Stimulated activated CD8-positive, alpha-beta memory T cell treated with anti-CD3 and anti-CD28 coated beads, Interleukin-4, amount 100 ng/mL, for 1 hour (primary cell): Measurements from ENCODE around the gene TMPRSS4.

Experiments used
- DNase-seq, 2 donors: peaks; one replicate each; pipeline ENCODE4 v3.0.0-alpha.2; 2020; ENCODE audit warnings: low read depth in 2 of 2, low spot score in 1 of 2

The TMPRSS4 gene

GRCh38 chr11:118104491-118104890 is 27.6 kb downstream of the TMPRSS4 start:
- no peak for DNase-seq

GRCh38 chr11:118105657-118106305 is 28.9 kb downstream of the TMPRSS4 start:
- no peak for DNase-seq

GRCh38 chr11:118106789-118107335 is 30.0 kb downstream of the TMPRSS4 start:
- no peak for DNase-seq

GRCh38 chr11:118108513-118108912 is 31.6 kb downstream of the TMPRSS4 start:
- no peak for DNase-seq

- DNase-seq: no peak
Observed at GRCh38 chr11:118109231-118109630, 32.4 kb downstream of the TMPRSS4 start.

- no peak for DNase-seq
Observed at GRCh38 chr11:118111019-118111743, 34.3 kb downstream of the TMPRSS4 start.

GRCh38 chr11:118111744-118112035 is 34.8 kb downstream of the TMPRSS4 start:
- DNase-seq: no peak

GRCh38 chr11:118112711-118113430 is 36.0 kb downstream of the TMPRSS4 start:
- DNase-seq: no peak

GRCh38 chr11:118114266-118114665 is 37.4 kb downstream of the TMPRSS4 start:
- no peak for DNase-seq

GRCh38 chr11:118115048-118115447 is 38.2 kb downstream of the TMPRSS4 start:
- DNase-seq: no peak

- DNase-seq: no peak
Observed at GRCh38 chr11:118117790-118118601, 41.1 kb downstream of the TMPRSS4 start.

GRCh38 chr11:118120793-118121192 is 43.9 kb downstream of the TMPRSS4 start:
- DNase-seq: no peak

GRCh38 chr11:118124929-118125535 is 48.2 kb downstream of the TMPRSS4 start:
- DNase-seq: no peak

GRCh38 chr11:118126082-118126838 is 49.4 kb downstream of the TMPRSS4 start:
- no peak for DNase-seq

GRCh38 chr11:118128310-118128709 is 51.4 kb downstream of the TMPRSS4 start:
- no peak for DNase-seq

GRCh38 chr11:118128721-118129470 is 52.0 kb downstream of the TMPRSS4 start:
- DNase-seq: no peak

- DNase-seq: no peak
Observed at GRCh38 chr11:118129471-118130172, 52.7 kb downstream of the TMPRSS4 start.

GRCh38 chr11:118132385-118133151 is 55.7 kb downstream of the TMPRSS4 start:
- no peak for DNase-seq
